Memory B cell (primary cell): ENCODE measurements around the gene NRXN2.
A peak's percentile ranks its signal among the peaks of the same experiment; 100 is the strongest.

Experiments used
- ATAC-seq: fragments of 150-1000 bp; cut with Tn5 transposase; 2 replicates; pipeline ENCODE4 v1.10.0; 2021; ENCODE audit warnings: low read depth, mild to moderate bottlenecking, moderate library complexity
- DNase-seq, 2 donors: peaks; one replicate each; pipeline ENCODE4 v3.0.0; 2022; ENCODE audit warnings: low spot score in 2 of 2
- H3K27ac Mint-ChIP-seq: one replicate; pipeline ENCODE4 v1.8.0; 2022; ENCODE audit warnings: mild to moderate bottlenecking, moderate library complexity, mixed read lengths
- H3K27me3 Mint-ChIP-seq: one replicate; pipeline ENCODE4 v1.8.0; 2022; ENCODE audit warnings: mixed read lengths
- H3K36me3 Mint-ChIP-seq: one replicate; pipeline ENCODE4 v1.8.0; 2022; ENCODE audit warnings: mild to moderate bottlenecking, mixed read lengths
- H3K4me1 Mint-ChIP-seq: one replicate; pipeline ENCODE4 v1.8.0; 2022; ENCODE audit warnings: mixed read lengths
- H3K4me3 Mint-ChIP-seq: one replicate; pipeline ENCODE4 v1.8.0; 2022; ENCODE audit warnings: mild to moderate bottlenecking, moderate library complexity, mixed read lengths
- H3K9me3 Mint-ChIP-seq: one replicate; pipeline ENCODE4 v1.8.0; 2022; ENCODE audit warnings: mixed read lengths

The NRXN2 gene

DNA sequence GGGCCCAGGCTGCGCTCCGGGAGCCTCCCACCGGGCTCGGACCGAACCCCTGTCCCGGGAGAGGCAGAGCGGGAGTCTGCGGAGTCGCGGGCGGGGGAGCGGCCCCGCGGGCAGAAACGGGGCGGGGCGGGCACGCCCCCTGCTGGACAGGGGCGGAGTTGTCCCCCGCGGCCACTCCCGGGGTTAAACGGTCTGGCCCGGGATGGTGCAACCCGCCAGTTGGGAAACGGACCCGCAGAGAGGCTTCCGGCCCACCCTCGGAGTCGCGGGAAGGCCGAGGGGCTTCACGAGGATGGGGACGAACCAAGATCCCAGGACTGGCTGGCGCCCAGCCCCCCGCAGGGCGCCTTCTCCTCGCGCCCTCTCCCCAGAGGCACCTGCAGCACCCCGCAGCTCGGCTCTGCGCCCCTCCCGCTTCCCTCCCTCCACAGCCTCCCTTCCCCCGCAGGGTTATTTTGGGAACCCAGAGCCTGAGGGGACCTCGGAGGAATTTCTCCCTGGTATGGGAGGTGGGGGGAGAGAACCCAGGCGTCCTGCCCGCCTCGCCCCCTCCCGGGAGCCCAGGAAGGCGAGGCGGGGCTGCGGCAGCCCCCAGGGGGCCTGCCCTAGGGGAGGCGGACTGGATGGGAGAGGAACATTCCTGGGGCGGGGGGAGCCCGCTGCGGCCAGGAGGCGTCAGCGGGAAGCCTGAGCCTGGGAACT, 20.0 kb upstream of the NRXN2 start:
- ATAC-seq, result peak; percentile 10
- Mint-ChIP-seq H3K4me3 (peak overlapping the region; percentile 94), H3K4me1 (peaks cover 35% of the 10 kb centered on the region), H3K27ac (peak overlapping the region; percentile 96), H3K36me3 (peaks cover 14% of the 10 kb centered on the region), H3K27me3 (no peaks in the 10 kb centered on the region), H3K9me3 (no peaks in the 10 kb centered on the region)
- peak; percentile 83 to 95 for DNase-seq

DNA sequence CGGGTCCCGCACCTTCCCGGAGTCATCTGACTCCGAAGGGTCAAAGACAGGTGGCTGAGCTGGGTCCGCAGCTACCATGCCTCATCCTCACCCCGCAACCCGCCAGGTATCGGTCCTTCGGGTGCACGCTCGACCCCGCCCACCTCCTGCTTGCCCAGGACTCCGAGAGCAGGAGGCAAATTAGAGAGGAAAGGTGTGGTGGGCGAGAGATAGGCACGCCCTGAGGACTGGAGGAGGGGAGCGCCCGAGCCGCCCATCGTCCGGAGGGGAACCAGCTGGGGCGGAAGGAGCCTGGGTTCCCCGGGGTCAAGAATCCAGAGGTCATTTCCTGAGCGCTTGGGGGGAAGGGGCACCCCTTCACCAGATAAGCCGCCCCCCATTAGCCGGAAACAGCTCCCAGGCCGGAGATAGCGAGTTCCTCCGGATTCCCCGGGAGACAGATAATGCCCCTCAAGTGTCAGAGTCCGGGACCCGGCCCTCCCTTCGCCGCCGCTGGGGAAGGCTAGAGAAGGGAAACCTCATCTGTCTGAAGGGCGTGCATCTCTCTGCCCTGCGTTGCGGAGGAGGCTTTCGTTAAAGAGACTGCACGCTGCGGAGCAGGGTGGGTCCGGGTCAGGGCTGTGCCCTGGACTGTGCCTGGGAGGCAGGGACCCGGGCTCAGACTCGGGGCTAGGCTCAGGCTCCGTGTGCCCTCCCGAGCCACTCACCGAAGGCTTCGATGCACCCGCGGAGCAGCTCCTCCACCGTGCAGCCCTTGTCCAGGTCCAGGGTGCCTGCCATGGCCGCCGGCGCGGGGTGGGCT, 19.3 kb upstream of the NRXN2 start:
- H3K27me3 Mint-ChIP-seq, result no peaks in the 10 kb centered on the region
- H3K27ac Mint-ChIP-seq, result peak overlapping the region; percentile 77
- no peak for ATAC-seq
- H3K9me3 Mint-ChIP-seq, result no peaks in the 10 kb centered on the region
- peaks cover 33% of the 10 kb centered on the region for H3K4me1 Mint-ChIP-seq
- peak overlapping the region; percentile 94 for H3K4me3 Mint-ChIP-seq
- peaks cover 14% of the 10 kb centered on the region for H3K36me3 Mint-ChIP-seq
- no peak for DNase-seq

DNA sequence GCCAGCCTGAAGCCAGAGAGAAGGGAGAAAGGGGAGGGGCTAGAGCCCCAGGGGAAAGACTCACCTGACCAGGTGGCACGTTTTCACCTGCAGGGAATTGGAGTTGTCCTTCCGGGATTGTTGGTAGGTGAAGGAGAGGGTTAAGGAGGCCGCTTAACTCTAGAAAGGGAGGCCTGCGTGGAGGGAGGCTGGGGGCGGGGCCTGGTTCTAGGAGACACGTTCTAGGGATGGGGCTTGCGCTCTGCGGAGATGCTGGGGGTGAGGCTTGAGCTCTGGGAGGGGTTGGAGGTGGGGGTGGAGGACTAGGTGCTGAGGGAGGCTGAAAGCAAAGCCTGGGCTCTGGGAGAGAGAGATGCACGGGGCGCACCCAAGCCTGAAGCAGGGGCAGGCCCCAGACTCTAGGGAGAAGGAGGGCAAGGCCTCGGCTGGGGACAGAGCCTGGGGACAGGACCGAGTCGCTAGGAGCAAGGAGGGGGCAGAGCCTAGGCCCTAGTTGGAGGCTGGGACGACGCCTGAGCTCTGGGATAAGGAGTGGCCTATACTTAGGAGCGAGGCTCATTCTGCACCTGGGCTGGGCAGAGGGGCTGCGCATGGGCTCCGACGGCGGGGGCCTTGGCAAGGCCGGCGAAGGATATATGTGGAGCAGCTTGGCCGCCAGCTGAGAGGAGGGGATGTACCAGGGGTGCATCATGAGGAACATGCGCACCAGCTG, 18.5 kb upstream of the NRXN2 start:
- no peak for ATAC-seq
- Mint-ChIP-seq H3K9me3 (no peaks in the 10 kb centered on the region), H3K4me1 (peaks cover 33% of the 10 kb centered on the region), H3K36me3 (peaks cover 18% of the 10 kb centered on the region), H3K4me3 (peak overlapping the region; percentile 94), H3K27ac (peak overlapping the region; percentile 77), H3K27me3 (no peaks in the 10 kb centered on the region)
- DNase-seq, result no peak

DNA sequence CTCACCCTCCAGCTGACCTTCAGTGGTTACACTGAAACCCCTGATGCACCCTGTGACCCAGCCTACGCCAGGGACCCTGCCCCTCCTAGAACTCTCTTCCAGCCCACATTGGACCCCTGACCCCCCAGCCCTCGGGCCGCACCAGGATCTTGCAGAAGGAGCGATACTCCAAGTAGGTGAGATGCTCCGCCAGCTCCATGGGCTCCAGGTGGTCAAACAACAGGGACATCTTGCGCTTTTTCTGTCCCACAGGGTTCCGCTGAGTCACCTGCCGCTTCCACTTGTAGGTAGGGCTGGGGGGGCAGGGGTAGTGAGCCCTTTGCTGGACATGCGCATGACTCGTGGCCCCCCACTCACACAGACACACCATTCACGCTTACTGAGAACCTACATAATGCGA, 16.9 kb upstream of the NRXN2 start:
- Mint-ChIP-seq H3K9me3 (no peaks in the 10 kb centered on the region), H3K36me3 (peaks cover 28% of the 10 kb centered on the region), H3K4me3 (no peak overlapping the region), H3K4me1 (peaks cover 32% of the 10 kb centered on the region), H3K27ac (no peak overlapping the region), H3K27me3 (no peaks in the 10 kb centered on the region)
- DNase-seq, result no peak
- ATAC-seq, result no peak

DNA sequence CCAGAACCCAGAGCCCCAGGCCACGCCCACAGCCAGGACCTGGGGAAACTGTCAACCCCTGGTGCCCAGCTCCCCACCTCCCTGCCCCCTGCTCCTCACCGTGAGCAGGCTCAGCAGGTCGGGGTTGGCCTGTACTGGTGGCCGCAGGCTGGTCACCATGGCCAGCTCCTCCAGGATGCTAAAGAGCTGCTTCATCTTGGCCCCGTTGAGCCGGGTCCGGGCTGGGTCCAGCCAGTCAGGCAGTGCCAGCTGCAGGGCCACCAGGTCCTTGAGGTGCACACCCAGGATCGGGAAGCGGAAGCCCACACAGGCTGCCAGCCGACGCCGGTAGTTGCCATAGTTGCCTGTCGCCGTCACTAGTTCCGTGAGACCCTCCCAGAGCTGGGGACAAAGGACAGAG, 13.7 kb upstream of the NRXN2 start:
- no peak overlapping the region for H3K27ac Mint-ChIP-seq

DNA sequence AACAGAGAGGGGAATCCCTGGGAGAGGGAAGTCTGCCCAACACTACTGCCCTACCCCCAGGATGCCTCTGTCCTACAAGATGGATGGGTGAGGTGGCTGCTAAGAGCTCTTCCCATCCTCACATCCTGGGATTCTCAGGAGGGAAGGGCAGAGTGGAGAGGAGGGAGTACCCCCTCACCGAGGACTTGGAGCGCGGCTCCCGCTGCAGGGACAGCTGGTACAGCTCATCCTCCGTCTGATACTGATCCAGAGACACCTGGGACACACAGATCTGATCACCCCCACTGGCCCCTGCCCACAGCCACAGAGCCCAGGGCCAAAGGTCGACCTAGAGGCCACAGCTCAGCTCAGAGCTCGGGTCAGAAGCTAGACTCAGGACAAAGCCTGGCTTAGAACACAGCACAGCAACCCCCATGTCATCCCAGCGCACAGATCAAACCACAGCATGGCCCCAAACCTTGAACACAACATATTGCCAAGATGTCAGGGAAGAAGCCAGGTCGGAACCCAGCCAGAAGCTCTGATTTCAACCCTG, 12.8 kb upstream of the NRXN2 start:
- Mint-ChIP-seq H3K4me3 (no peak overlapping the region), H3K27ac (peak overlapping the region; percentile 28), H3K36me3 (peaks cover 39% of the 10 kb centered on the region), H3K4me1 (peaks cover 26% of the 10 kb centered on the region), H3K27me3 (no peaks in the 10 kb centered on the region), H3K9me3 (no peaks in the 10 kb centered on the region)
- ATAC-seq, result no peak
- no peak for DNase-seq

More for the DNA sequence above, 13.7 kb upstream of the NRXN2 start:
- Mint-ChIP-seq H3K27me3 (no peaks in the 10 kb centered on the region), H3K36me3 (peaks cover 37% of the 10 kb centered on the region), H3K4me1 (peaks cover 29% of the 10 kb centered on the region), H3K4me3 (no peak overlapping the region), H3K9me3 (no peaks in the 10 kb centered on the region)
- no peak for DNase-seq
- no peak for ATAC-seq

DNA sequence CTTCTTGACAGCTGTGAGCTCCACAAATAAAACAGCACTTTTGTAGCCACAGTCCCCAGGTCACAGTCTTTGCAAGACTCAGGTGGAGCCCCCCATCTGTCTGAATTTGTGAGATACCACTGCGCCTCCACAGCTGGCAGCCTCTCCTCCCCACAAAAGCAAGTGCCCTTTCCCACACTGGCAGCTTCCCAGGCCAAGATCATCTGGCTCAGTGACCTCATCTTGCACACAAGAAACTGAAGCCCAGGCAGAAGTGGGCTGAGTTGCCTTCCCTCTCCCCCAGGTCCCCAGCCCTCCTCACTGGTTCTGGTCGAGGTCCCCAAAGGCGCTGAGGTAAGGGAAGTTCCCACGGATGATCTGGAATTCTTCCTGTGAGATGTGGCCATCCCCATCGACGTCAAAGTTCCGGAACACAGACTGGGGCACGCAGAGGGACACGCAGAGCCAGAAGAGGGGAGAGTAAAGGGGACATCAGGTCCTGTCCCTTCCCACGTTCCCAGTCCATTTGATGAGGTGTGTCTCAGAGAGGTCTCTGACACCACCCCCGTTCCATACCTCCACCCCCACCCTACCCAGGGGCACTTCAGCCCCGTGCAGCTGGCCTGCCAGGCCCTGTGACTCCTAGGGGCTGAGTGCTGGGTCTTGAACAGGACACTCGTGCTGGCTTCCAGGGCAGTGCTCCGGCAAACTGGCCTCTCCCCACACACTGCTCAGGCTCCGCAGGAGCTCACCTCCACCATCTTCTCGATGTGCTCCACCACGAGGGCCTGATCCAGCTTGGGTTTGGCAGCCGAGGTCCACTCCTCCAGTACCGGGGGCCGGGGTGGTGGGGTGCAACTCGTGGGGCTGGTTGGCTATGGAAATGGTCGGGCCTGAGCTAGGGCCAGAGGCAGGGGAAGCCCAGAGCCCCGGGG, 12.1 kb upstream of the NRXN2 start:
- H3K27me3 Mint-ChIP-seq, result no peaks in the 10 kb centered on the region
- DNase-seq (no peak), ATAC-seq (no peak)
- no peak overlapping the region for H3K4me3 Mint-ChIP-seq
- peaks cover 20% of the 10 kb centered on the region for H3K4me1 Mint-ChIP-seq
- H3K9me3 Mint-ChIP-seq, result no peaks in the 10 kb centered on the region
- H3K36me3 Mint-ChIP-seq, result peaks cover 36% of the 10 kb centered on the region
- no peak overlapping the region for H3K27ac Mint-ChIP-seq

DNA sequence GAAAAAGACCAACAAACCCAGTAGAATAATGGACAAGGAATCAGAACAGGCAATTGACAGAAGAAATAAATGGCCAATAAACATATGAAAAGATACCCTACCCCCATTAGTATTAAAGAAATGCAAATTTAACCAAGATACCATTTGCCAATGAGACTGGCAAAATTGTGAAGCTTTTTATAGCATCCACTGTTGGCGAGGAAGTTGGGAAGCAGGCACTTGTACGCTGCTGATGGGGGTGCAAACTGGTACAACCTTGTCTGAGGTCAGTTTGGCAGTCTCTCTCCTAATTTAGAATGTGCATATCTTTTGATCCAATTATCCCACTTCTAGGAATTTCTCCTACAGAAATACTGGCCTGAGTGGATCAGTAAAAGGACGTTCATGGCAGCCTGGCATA, 8.6 kb upstream of the NRXN2 start:
- H3K27ac Mint-ChIP-seq, result no peak overlapping the region
- no peak overlapping the region for H3K4me3 Mint-ChIP-seq
- no peaks in the 10 kb centered on the region for H3K9me3 Mint-ChIP-seq
- ATAC-seq (no peak), DNase-seq (no peak)
- H3K4me1 Mint-ChIP-seq, result peaks cover 18% of the 10 kb centered on the region
- H3K27me3 Mint-ChIP-seq, result no peaks in the 10 kb centered on the region
- peaks cover 41% of the 10 kb centered on the region for H3K36me3 Mint-ChIP-seq

DNA sequence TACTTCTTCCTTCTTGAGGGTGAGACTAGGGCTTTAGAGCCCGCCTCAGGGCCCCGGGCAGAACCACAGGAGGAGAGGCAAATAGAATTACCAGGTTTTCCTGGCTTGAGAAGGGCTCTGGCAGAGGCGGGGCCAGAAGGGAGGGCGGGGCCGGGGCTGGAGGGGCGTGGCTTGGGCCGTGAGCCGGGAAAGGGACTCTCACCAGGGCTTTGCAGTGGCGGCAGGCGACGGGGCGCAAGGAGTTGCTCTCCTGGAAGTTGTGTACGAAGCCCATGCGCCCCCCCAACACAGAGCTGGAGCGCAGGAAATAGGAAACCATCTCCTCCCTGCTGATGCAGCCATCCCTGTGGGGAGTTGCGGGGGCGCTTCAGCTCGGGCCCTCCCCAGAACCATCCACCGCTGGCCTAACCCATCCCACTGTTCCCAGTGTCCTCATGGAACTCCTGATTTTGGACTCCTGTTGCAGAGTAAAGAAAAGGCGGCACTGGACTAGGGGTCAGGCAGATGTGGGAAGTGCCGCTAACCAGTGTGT, 6.9 kb upstream of the NRXN2 start:
- H3K4me1 Mint-ChIP-seq, result peaks cover 20% of the 10 kb centered on the region
- H3K9me3 Mint-ChIP-seq, result no peaks in the 10 kb centered on the region
- no peak for ATAC-seq
- H3K36me3 Mint-ChIP-seq, result peaks cover 30% of the 10 kb centered on the region
- no peak for DNase-seq
- H3K27ac Mint-ChIP-seq, result no peak overlapping the region
- H3K27me3 Mint-ChIP-seq, result no peaks in the 10 kb centered on the region
- H3K4me3 Mint-ChIP-seq, result no peak overlapping the region

DNA sequence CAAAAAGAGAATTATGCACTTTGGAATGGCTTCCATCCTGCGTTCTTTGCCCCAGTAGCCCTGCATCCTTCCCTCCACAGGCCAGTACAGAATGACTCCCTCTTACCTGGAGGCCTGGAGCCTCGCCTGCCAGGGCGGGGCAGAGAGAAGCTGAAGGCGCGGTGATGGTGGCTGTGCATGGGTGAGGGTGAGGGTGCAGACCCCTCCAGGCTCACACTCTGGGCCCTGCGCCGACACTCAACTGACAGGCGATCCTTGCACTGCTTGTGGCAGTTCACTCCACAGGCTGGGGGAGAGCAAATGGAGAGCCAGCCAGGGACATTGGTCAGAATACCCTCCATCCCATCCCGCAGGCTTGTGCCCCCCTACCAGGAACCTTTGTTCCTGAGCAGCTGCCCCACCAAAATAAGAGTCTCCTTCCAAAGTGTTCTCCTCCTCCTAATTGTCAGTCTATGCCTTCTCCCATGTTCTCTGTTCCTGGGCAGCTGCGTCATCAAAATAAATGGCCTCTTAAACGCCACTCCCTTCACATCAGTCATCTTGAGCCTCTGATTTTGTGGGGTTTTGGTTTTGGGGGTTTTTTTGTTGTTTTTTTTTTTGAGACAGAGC, 5.9 kb upstream of the NRXN2 start:
- DNase-seq, result no peak
- Mint-ChIP-seq H3K9me3 (no peaks in the 10 kb centered on the region), H3K27me3 (no peaks in the 10 kb centered on the region), H3K36me3 (peaks cover 28% of the 10 kb centered on the region), H3K4me1 (peaks cover 27% of the 10 kb centered on the region), H3K27ac (no peak overlapping the region), H3K4me3 (no peak overlapping the region)
- no peak for ATAC-seq

DNA sequence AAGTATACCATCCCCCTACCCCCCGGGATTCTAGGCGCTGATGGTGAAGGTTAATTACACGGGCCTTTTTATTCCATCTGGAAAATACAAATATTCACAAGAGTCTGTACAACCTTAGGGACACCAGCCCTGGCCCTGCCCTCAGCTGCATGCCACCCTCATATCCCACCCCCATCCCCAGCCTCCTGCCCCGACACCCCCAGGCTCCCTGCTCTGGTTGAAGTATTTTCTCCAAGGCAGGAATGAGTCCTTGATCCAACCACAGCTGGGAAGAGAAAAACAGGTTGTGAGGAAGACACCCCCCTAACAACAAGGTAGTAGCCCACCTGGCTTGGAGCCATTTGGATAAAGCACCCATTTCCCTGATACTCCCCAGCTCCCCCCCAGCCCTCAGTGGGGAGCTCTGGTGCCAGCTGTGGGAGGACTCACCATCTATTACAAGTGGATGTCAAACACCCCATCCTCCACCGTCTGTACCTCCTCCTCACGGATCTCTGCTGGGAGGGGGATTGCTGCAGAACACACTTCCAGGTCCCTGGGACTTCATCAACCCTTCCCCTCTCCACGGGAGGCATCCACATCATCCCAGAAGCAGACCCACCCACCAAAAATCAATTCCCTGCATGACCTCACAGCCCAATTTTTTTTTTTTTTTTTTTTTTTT, 4.0 kb upstream of the NRXN2 start:
- ATAC-seq (no peak), DNase-seq (no peak)
- H3K36me3 Mint-ChIP-seq, result peaks cover 24% of the 10 kb centered on the region
- H3K4me3 Mint-ChIP-seq, result no peak overlapping the region
- no peaks in the 10 kb centered on the region for H3K9me3 Mint-ChIP-seq
- H3K27ac Mint-ChIP-seq, result no peak overlapping the region
- H3K27me3 Mint-ChIP-seq, result peaks cover 6% of the 10 kb centered on the region
- peaks cover 28% of the 10 kb centered on the region for H3K4me1 Mint-ChIP-seq

DNA sequence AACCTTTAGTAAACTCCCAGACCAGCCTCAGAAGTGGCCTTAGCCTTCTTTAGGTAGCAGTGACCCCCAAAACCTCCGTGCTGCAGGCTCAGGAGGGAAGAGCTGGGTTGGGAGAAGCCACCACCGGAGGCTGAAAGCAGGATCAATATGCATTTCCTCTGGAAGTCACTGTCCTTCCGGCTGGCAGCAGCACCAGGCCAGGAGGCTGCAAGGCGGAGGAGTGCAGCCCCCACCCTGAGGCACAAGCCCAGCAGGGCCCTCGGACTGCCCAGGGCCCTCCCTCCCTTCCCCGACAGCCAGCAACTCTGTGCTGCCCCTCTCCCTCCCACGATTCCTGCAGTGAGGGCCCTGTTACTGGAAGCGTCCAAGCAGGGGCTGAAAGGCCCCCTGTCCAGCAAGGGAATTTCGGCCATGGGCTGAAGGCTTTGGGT, 3.2 kb upstream of the NRXN2 start:
- ATAC-seq (no peak), DNase-seq (no peak)
- peaks cover 7% of the 10 kb centered on the region for H3K27me3 Mint-ChIP-seq
- no peak overlapping the region for H3K4me3 Mint-ChIP-seq
- no peak overlapping the region for H3K27ac Mint-ChIP-seq
- peaks cover 18% of the 10 kb centered on the region for H3K36me3 Mint-ChIP-seq
- H3K4me1 Mint-ChIP-seq, result peaks cover 23% of the 10 kb centered on the region
- H3K9me3 Mint-ChIP-seq, result no peaks in the 10 kb centered on the region
